Measurements from ENCODE around the gene RGS6.
A peak's percentile ranks its signal among the peaks of the same experiment; 100 is the strongest.

The RGS6 gene

DNA sequence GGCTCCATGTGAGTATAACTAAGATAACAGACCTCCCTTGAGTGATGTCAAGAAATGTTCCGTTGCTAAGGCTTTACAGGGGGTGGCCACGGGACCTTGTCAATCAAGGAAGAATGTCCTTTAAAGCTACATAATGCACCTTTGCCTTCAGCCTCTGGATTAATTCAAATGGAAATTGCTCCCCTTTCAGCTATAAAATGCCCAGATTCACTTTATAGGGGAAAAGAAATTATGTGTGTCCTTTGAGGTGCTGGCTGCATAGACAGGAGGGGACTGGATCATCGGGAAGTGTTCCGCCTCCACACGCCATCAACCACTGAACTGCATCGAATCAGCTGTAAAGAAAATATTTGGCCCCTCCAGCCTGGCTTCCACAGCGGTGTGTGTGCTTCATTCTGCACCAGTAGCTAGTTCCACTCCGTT is 546.3 kb downstream of the RGS6 start:
- no peak for DNase-seq (ENCODE audit: insufficient read length, low spot score)
- no peak for FAIRE-seq

DNA sequence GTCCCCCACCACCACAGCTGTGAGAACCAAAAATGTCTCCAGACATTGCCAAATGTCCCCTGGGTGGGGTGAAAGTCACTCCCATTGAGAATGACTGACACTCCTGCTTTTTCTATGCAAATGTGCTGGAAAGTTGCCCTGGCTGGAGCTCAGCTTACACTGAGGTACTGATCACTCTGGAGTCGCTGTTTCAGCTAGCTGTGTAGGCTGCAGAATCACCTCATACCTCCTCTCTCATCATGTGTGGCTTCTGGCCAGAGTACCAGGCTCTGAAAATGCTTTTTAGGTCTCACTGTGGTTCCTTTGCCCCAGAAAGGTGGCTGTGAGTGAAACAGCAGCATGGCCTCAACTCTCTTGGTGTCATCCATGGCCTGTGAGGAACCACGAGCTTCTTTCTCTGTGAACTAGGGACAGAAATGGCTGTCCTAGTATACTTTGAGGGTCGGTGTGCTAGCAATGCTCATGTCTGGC is 547.3 kb downstream of the RGS6 start:
- DNase-seq (ENCODE audit: insufficient read length, low spot score) (no peak), FAIRE-seq (peak; percentile 82)

- peak; percentile 39 for FAIRE-seq
These were observed 548.4 kb downstream of the RGS6 start for GRCh38 chr14:72480464-72481243.

GRCh38 chr14:72483311-72483710 is 551.1 kb downstream of the RGS6 start:
- FAIRE-seq (no peak), DNase-seq (ENCODE audit: insufficient read length, low spot score) (no peak)

More at GRCh38 chr14:72480464-72481243, 548.4 kb downstream of the RGS6 start:
- DNase-seq (ENCODE audit: insufficient read length, low spot score): no peak

GRCh38 chr14:72485695-72486094 is 553.5 kb downstream of the RGS6 start:
- no peak for FAIRE-seq

DNA sequence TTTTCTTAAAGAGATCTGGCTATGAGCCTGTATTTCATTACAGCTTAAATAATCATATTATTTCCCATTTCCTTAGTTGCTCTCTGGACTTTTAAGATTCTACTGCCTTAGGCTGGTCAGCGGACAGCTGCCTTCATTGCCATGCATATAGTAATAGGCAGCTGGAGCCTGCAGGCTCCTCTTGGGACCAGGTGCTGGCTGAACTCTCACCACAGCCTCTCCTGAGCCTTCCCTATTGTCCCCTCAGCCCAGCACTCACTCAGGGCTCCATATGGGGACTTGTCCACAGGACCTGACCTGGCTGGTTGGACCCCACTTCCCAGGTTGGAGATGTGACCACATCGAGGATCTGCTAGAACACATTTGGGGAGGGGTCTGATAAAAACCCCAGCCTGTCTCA is 556.3 kb downstream of the RGS6 start:
- no peak for FAIRE-seq

More at GRCh38 chr14:72485695-72486094, 553.5 kb downstream of the RGS6 start:
- DNase-seq (ENCODE audit: insufficient read length, low spot score): no peak

DNA sequence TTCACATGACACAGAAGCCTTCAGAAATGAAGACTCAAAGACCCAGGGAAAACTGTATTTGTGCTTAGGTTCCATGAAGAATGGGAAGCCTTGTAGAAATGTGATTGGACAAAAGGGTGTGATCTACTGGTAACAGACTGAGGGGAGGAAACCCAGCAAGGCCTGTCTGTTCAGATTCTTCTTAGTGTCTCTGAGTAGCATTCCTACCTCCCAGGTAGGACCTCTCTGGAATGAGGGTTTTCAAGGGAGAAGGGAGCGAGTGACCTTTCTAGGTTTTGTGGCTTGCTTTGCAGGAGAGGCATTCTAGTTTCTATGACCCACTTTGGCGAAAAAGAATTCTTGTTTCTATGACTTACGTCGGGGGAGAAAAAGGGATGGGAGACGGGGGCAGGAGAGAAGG is 560.0 kb downstream of the RGS6 start:
- DNase-seq (ENCODE audit: insufficient read length, low spot score): no peak
- FAIRE-seq: no peak

More for the DNA sequence above, 556.3 kb downstream of the RGS6 start:
- DNase-seq (ENCODE audit: insufficient read length, low spot score): no peak

- DNase-seq (ENCODE audit: insufficient read length, low spot score): no peak
- no peak for FAIRE-seq
These were observed 563.4 kb downstream of the RGS6 start for GRCh38 chr14:72495668-72496067.

- FAIRE-seq (no peak), DNase-seq (ENCODE audit: insufficient read length, low spot score) (no peak)
These were observed 566.4 kb downstream of the RGS6 start for GRCh38 chr14:72498646-72499045.

- DNase-seq (ENCODE audit: insufficient read length, low spot score) (no peak), FAIRE-seq (no peak)
These were observed 567.5 kb downstream of the RGS6 start for GRCh38 chr14:72499746-72500145.

DNA sequence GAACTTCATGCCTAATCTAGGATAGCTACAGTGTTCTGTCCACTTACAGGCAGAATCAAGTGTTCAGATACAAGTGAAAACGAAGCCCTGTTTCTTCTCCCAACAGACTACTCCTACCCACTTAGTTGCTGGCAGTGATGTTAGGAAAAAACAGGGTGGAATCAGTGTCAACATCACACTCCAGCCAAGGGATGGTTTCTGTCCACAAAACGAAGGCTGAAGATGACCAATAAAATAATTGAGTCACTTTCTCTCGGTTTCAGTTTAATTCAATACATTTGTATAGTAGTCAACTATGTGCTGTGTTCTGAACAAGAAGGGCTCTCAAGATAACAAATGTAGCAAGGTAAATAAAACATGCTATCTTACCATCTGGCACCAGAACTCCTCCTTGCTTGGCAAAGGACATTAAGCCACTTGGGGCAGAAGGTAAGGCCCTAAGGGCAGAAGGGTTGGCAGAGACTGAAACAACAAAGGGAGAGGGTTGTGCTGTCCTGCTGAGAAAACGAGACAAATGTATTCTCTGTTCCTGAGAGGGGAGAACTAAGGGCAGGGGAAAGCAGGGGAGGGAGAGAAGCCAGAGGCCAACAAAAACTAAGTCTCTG is 568.1 kb downstream of the RGS6 start:
- FAIRE-seq: no peak

GRCh38 chr14:72501439-72501838 is 569.2 kb downstream of the RGS6 start:
- DNase-seq (ENCODE audit: insufficient read length, low spot score) (no peak), FAIRE-seq (no peak)

More for the DNA sequence above, 568.1 kb downstream of the RGS6 start:
- DNase-seq (ENCODE audit: insufficient read length, low spot score): no peak

DNA sequence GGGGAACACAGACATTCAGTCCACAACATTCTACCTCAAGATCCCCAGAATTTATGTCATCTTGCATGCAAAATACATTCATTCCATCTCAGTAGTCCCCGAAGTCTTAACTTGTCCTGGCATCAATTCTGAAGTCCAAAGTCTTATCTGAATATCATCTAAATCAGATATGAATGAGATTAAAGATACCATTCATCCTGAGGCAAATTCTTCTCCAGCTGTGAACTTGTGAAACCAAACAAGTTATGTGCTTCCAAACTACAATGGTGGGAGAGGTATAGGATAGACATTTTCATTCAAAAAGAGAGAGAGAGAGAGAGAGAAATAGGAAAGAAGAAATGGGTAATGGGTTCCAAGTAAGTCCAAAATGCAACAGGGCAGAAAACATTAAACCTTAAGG is 571.0 kb downstream of the RGS6 start:
- DNase-seq (ENCODE audit: insufficient read length, low spot score) (no peak), FAIRE-seq (no peak)

- FAIRE-seq (no peak), DNase-seq (ENCODE audit: insufficient read length, low spot score) (no peak)
These were observed 571.6 kb downstream of the RGS6 start for GRCh38 chr14:72503696-72504368.

GRCh38 chr14:72510566-72510965 is 578.3 kb downstream of the RGS6 start:
- FAIRE-seq: no peak
- no peak for DNase-seq (ENCODE audit: insufficient read length, low spot score)

GRCh38 chr14:72512281-72512680 is 580.1 kb downstream of the RGS6 start:
- FAIRE-seq: no peak
- DNase-seq (ENCODE audit: insufficient read length, low spot score): no peak

DNA sequence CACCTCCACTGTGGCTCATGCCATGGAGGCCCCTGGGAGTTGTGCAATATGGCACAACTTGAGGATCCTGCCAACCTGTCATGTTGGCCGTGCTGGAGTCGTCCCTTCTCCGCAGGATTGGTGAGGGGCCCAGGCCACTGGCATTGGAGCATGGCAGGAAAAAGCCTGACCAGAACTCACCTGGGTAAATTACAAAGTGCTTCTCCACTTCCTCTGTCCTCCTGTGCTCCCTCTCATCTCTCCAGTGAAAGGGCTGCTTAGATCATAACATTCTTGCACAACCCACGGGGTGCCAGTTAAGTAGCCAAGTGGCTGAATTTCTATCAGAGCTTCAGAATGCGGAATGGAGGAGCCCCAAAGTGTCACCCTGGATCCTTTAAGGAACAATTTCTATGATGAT is 580.7 kb downstream of the RGS6 start:
- DNase-seq (ENCODE audit: insufficient read length, low spot score): no peak
- FAIRE-seq: no peak

DNA sequence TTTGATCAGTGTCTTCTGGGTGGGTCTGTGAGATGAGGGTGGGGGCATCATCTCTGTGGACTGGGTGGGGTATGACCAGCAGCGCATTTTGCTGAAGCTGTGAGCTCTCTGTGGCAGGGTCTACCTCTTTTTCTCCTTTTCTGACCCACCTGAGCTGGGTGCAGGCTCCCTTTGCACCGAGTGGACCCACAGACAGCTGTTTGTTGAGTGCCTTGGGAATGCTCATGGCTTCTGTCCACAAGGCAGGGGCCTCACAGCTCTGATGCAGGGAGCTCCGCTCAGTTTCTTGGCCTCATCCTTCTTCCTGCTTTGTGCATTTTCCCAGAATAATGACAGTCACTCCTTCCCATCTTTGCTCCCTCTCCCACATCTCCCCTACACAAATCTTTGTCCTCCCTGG is 581.1 kb downstream of the RGS6 start:
- DNase-seq (ENCODE audit: insufficient read length, low spot score) (no peak), FAIRE-seq (no peak)

GRCh38 chr14:72513965-72514659 is 581.9 kb downstream of the RGS6 start:
- DNase-seq (ENCODE audit: insufficient read length, low spot score): no peak
- no peak for FAIRE-seq

DNA sequence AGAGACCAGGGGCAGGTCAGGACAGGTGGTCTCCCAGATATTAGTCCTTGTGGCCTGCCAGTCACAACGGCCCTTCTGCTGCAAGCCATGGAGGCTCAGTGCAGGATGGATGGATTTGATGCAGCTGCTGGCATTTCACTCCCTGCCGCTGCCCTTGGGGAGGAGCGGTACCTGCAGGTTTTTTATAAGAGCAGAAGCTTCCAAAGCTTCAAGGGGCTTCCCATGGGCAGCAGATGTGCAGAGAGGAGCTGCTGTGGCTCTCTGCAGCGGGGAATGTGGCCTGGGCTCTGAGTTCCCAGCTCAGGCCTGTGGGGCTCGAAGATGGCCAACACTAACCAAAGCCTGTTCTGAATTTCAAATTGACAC is 582.4 kb downstream of the RGS6 start:
- no peak for FAIRE-seq
- DNase-seq (ENCODE audit: insufficient read length, low spot score): no peak
